ENCODE data around the gene EEF1A2.
A peak's percentile ranks its signal among the peaks of the same experiment; 100 is the strongest.

GRCh38 chr20:63518351-63518861 lies 19.5 kb upstream of the EEF1A2 start:
- TF ChIP-seq, protein P1, sequence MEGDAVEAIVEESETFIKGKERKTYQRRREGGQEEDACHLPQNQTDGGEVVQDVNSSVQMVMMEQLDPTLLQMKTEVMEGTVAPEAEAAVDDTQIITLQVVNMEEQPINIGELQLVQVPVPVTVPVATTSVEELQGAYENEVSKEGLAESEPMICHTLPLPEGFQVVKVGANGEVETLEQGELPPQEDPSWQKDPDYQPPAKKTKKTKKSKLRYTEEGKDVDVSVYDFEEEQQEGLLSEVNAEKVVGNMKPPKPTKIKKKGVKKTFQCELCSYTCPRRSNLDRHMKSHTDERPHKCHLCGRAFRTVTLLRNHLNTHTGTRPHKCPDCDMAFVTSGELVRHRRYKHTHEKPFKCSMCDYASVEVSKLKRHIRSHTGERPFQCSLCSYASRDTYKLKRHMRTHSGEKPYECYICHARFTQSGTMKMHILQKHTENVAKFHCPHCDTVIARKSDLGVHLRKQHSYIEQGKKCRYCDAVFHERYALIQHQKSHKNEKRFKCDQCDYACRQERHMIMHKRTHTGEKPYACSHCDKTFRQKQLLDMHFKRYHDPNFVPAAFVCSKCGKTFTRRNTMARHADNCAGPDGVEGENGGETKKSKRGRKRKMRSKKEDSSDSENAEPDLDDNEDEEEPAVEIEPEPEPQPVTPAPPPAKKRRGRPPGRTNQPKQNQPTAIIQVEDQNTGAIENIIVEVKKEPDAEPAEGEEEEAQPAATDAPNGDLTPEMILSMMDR (conservative IDR thresholded peaks at IDR 0.05; ENCODE audit: low read depth, low read length) = 0 out of 2 replicates have a peak, but pooled peaks have one; percentile 5
- TF ChIP-seq RFX5 (IDR thresholded peaks at IDR 0.05; ENCODE audit: low read depth, low read length) (no peak), MXI1 (IDR thresholded peaks at IDR 0.05; ENCODE audit: borderline replicate concordance, low read depth, low read length) (no peak)

Data from IMR-90 (cell line).